ENCODE data around the gene ADGRD2.

GRCh38 chr9:124500796-124501611 is 50.8 kb downstream of the ADGRD2 start:
- TF ChIP-seq SUZ12 (IDR thresholded peaks at IDR 0.05): no peak
- TF ChIP-seq SP1 (IDR thresholded peaks at IDR 0.05): no peak
- TF ChIP-seq HDGF (IDR thresholded peaks at IDR 0.05; ENCODE audit: borderline replicate concordance): no peak
- no peak for TF ChIP-seq BHLHE40 (IDR thresholded peaks at IDR 0.05; ENCODE audit: borderline replicate concordance)
- TF ChIP-seq ARNT (IDR thresholded peaks at IDR 0.05): no peak
- TF ChIP-seq FOXM1 (IDR thresholded peaks at IDR 0.05; ENCODE audit: borderline replicate concordance): no peak
- no peak for TF ChIP-seq PKNOX1 (IDR thresholded peaks at IDR 0.05)
- no peak for TF ChIP-seq ELF4 (IDR thresholded peaks at IDR 0.05)
